Activated T-cell treated with anti-CD3 and anti-CD28 coated beads, Interleukin-2, amount 50 U/mL, for 24 hours (primary cell): ENCODE measurements around the gene ATP1B4.

Experiments used
- DNase-seq: peaks from one replicate; pipeline ENCODE4 v3.0.0-alpha.2; 2020
- H3K27ac Mint-ChIP-seq: 2 replicates; pipeline ENCODE4 v1.8.0; 2020; ENCODE audit warnings: mild to moderate bottlenecking, mixed read lengths
- H3K27me3 Mint-ChIP-seq: 2 replicates; pipeline ENCODE4 v1.8.0; 2020; ENCODE audit warnings: mixed read lengths
- H3K36me3 Mint-ChIP-seq: 2 replicates; pipeline ENCODE4 v1.8.0; 2020; ENCODE audit warnings: low read depth, mixed read lengths
- H3K4me1 Mint-ChIP-seq: 2 replicates; pipeline ENCODE4 v1.8.0; 2020; ENCODE audit warnings: low read depth, mixed read lengths
- H3K4me3 Mint-ChIP-seq: 2 replicates; pipeline ENCODE4 v1.8.0; 2020; ENCODE audit warnings: mild to moderate bottlenecking, moderate library complexity, mixed read lengths
- H3K9me3 Mint-ChIP-seq: 2 replicates; pipeline ENCODE4 v1.8.0; 2020; ENCODE audit warnings: mixed read lengths

Gene ATP1B4

GRCh38 chrX:120406638-120407037 is 44.7 kb downstream of the ATP1B4 start:
- no peak for DNase-seq
- Mint-ChIP-seq H3K4me1 (no peaks in the 10 kb centered on the region), H3K36me3 (no peaks in the 10 kb centered on the region), H3K4me3 (no peak overlapping the region), H3K27ac (no peak overlapping the region), H3K9me3 (no peaks in the 10 kb centered on the region), H3K27me3 (peaks cover 8% of the 10 kb centered on the region)

GRCh38 chrX:120408168-120408567 is 46.3 kb downstream of the ATP1B4 start:
- H3K4me3 Mint-ChIP-seq: no peak overlapping the region
- H3K27me3 Mint-ChIP-seq: peaks cover 8% of the 10 kb centered on the region
- H3K36me3 Mint-ChIP-seq: no peaks in the 10 kb centered on the region
- no peak overlapping the region for H3K27ac Mint-ChIP-seq
- no peak for DNase-seq
- no peaks in the 10 kb centered on the region for H3K9me3 Mint-ChIP-seq
- no peaks in the 10 kb centered on the region for H3K4me1 Mint-ChIP-seq

GRCh38 chrX:120419463-120419862 is 57.6 kb downstream of the ATP1B4 start:
- Mint-ChIP-seq H3K36me3 (no peaks in the 10 kb centered on the region), H3K4me1 (peaks cover 16% of the 10 kb centered on the region), H3K27me3 (no peaks in the 10 kb centered on the region), H3K9me3 (no peaks in the 10 kb centered on the region), H3K4me3 (no peak overlapping the region), H3K27ac (peak overlapping the region; percentile 48)
- no peak for DNase-seq

GRCh38 chrX:120426599-120426998 is 64.7 kb downstream of the ATP1B4 start:
- H3K27ac Mint-ChIP-seq: no peak overlapping the region
- no peak for DNase-seq
- peaks cover 6% of the 10 kb centered on the region for H3K4me1 Mint-ChIP-seq
- peaks cover 3% of the 10 kb centered on the region for H3K36me3 Mint-ChIP-seq
- H3K4me3 Mint-ChIP-seq: no peak overlapping the region
- H3K27me3 Mint-ChIP-seq: peaks cover 5% of the 10 kb centered on the region
- H3K9me3 Mint-ChIP-seq: no peaks in the 10 kb centered on the region

- Mint-ChIP-seq H3K4me3 (no peak overlapping the region), H3K27me3 (peaks cover 14% of the 10 kb centered on the region), H3K27ac (no peak overlapping the region), H3K9me3 (no peaks in the 10 kb centered on the region), H3K4me1 (peaks cover 6% of the 10 kb centered on the region), H3K36me3 (peaks cover 3% of the 10 kb centered on the region)
- no peak for DNase-seq
Observed at GRCh38 chrX:120428309-120428708, 66.4 kb downstream of the ATP1B4 start.

- no peaks in the 10 kb centered on the region for H3K9me3 Mint-ChIP-seq
- no peak overlapping the region for H3K4me3 Mint-ChIP-seq
- peaks cover 13% of the 10 kb centered on the region for H3K27me3 Mint-ChIP-seq
- H3K36me3 Mint-ChIP-seq: peaks cover 3% of the 10 kb centered on the region
- DNase-seq: no peak
- H3K27ac Mint-ChIP-seq: no peak overlapping the region
- H3K4me1 Mint-ChIP-seq: peaks cover 6% of the 10 kb centered on the region
Observed at GRCh38 chrX:120429776-120430540, 68.1 kb downstream of the ATP1B4 start.
